Activated CD4-positive, alpha-beta memory T cell treated with anti-CD3 and anti-CD28 coated beads, Interleukin-2, amount 10 ng/mL, durations not matched to agents 7 days and 5 days (primary cell): Measurements from ENCODE around the gene VTI1A. TPM values are rescaled to one million over a fixed set of nuclear protein-coding genes. Genes with fewer than 3 reads are reported as not detected.
"Not testable (repeated sequence)": the region's sequence is repeated elsewhere in the genome, so short reads cannot be mapped to it uniquely, and the experiment has no call there.

Experiments used
- CTCF ChIA-PET: fragments of 350-600 bp; sonication (Branson Sonifier 250); formaldehyde crosslinking; loops from one replicate; lab custom pipeline; 2021; ENCODE audit warnings: antibody characterized with exemption, inconsistent platforms; lab: Charles Lee
- POLR2A ChIA-PET: fragments of 350-600 bp; sonication (Branson Sonifier 250); formaldehyde crosslinking; loops from one replicate; lab custom pipeline; 2021; ENCODE audit warnings: antibody characterized with exemption; lab: Charles Lee
- DNase-seq: peaks from one replicate; pipeline ENCODE4 v3.0.0-alpha.2; 2020
- H3K27ac Mint-ChIP-seq: one replicate; pipeline ENCODE4 v1.8.0; 2021; ENCODE audit warnings: mild to moderate bottlenecking, mixed read lengths
- H3K27me3 Mint-ChIP-seq: one replicate; pipeline ENCODE4 v1.8.0; 2021; ENCODE audit warnings: mixed read lengths
- H3K36me3 Mint-ChIP-seq: one replicate; pipeline ENCODE4 v1.8.0; 2021; ENCODE audit warnings: low read depth, mixed read lengths
- H3K4me1 Mint-ChIP-seq: one replicate; pipeline ENCODE4 v1.8.0; 2021; ENCODE audit warnings: mixed read lengths
- H3K4me3 Mint-ChIP-seq: one replicate; pipeline ENCODE4 v1.8.0; 2021; ENCODE audit warnings: mild to moderate bottlenecking, mixed read lengths
- H3K9me3 Mint-ChIP-seq: one replicate; pipeline ENCODE4 v1.8.0; 2021; ENCODE audit warnings: mixed read lengths
- total RNA-seq, 2 experiments: library from RNA; stranded (reverse); gene quantifications; one replicate each; pipeline ENCODE4 v1.2.3, GENCODE V29; 2021

Gene VTI1A
- total RNA-seq, 2 experiments from 2014 or later: 32.9 to 37.3 TPM

DNA sequence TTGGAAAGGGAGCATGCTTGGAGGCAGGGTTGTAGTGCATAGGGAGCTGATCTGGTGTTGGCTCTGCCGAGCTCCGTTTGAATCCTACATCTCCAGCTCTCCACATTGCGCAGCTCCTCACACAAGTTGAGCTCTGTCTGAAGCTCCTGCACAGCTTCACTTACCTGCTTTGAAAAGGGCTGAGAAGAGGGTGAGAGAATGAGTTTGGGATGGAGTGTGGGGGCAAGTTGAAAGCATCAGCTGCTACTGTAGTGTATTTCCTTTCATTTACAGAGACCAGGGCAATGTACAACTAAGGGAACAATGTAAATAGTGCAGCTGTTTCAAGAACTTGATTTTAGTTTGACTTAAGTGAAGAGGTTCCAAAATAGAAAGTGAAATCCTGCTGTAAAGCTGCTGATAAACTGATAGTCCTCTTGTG lies 88.5 kb downstream of the VTI1A start:
- DNase-seq: no peak
- POLR2A ChIA-PET: interaction anchor here (1.1 to 1.4 kb wide), 2 partner anchors 9 to 88 kb away, joined by 3 to 5 read pairs; partner anchors contain the start of genes VTI1A and ZDHHC6
- CTCF ChIA-PET: no interaction called here
- H3K27me3 Mint-ChIP-seq: peaks cover 6% of the 10 kb centered on the region
- peaks cover 37% of the 10 kb centered on the region for H3K36me3 Mint-ChIP-seq
- H3K9me3 Mint-ChIP-seq: peaks cover 5% of the 10 kb centered on the region
- no peak overlapping the region for H3K27ac Mint-ChIP-seq
- peaks cover 36% of the 10 kb centered on the region for H3K4me1 Mint-ChIP-seq
- H3K4me3 Mint-ChIP-seq: no peak overlapping the region

DNA sequence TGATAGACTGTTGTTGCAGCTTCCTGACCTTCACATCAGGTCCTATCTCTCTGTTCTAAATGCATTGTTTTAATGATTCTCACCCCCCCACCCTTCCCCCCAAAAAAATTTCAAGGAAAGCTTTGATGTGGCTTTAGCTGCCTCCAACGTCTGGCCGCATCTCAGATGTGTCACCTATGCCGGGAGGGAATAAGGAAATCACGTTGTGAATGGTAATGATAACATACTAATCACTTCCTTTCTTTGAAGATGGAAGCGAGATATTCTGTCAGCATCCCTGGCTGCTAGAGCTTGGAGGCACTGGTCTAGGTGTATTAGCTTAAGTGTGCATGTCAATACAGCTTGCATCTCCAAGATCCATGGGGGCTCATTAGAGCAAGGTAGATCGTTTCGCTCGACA lies 89.6 kb downstream of the VTI1A start:
- POLR2A ChIA-PET: interaction anchor here (1.1 kb wide), 1 partner anchor 10 kb away, joined by 5 read pairs; no protein-coding TSS in a partner anchor
- no peak overlapping the region for H3K27ac Mint-ChIP-seq

DNA sequence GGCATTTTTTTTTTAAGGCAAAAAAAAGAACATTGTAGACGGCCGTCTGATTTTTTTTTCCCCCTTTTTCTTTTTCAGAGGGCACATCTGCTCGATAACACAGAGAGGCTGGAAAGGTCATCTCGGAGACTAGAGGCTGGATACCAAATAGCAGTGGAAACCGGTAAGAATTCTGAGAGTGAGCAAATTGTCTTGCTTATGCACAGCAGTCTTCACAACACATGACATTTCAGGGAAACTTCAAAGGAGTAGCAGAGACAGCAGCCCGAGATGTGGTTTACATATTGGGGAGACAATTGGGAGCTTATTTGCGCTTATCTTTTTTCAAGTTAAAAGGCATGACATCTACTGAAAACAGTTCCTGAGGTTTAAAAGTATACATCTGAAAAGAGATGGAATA lies 91.2 kb downstream of the VTI1A start:
- Mint-ChIP-seq H3K4me3 (no peak overlapping the region), H3K36me3 (peaks cover 36% of the 10 kb centered on the region), H3K9me3 (peaks cover 2% of the 10 kb centered on the region), H3K4me1 (peaks cover 13% of the 10 kb centered on the region), H3K27me3 (peaks cover 4% of the 10 kb centered on the region), H3K27ac (no peak overlapping the region)
- no peak for DNase-seq
- ChIA-PET POLR2A (no interaction called here), CTCF (no interaction called here)

More for the DNA sequence above, 89.6 kb downstream of the VTI1A start:
- Mint-ChIP-seq H3K36me3 (peaks cover 30% of the 10 kb centered on the region), H3K27me3 (peaks cover 6% of the 10 kb centered on the region), H3K4me3 (no peak overlapping the region), H3K4me1 (peaks cover 25% of the 10 kb centered on the region), H3K9me3 (no peaks in the 10 kb centered on the region)
- CTCF ChIA-PET: no interaction called here
- no peak for DNase-seq

DNA sequence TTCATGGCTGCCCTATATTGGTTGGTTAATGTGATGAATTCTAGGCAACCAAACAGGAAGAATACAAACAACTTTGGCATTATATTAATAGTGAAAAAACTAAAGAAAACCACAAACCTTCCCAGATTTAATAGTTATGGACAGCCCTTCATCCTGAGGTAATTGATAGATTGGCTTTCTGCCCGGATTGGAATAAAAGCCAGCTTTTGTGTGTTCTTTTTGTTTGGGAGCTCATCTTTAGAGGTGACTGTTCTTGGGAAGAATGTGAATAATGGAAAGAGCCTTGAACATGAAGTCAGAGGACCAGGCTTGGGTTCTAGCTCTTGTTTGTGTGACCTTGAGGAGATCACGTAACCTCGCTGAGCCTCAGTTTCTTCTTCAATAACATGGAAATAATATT lies 92.3 kb downstream of the VTI1A start:
- no peaks in the 10 kb centered on the region for H3K27me3 Mint-ChIP-seq
- no peak for DNase-seq
- ChIA-PET POLR2A (no interaction called here), CTCF (no interaction called here)
- H3K9me3 Mint-ChIP-seq: peaks cover 8% of the 10 kb centered on the region
- H3K27ac Mint-ChIP-seq: no peak overlapping the region
- H3K36me3 Mint-ChIP-seq: peaks cover 37% of the 10 kb centered on the region
- H3K4me1 Mint-ChIP-seq: peaks cover 8% of the 10 kb centered on the region
- H3K4me3 Mint-ChIP-seq: no peak overlapping the region

DNA sequence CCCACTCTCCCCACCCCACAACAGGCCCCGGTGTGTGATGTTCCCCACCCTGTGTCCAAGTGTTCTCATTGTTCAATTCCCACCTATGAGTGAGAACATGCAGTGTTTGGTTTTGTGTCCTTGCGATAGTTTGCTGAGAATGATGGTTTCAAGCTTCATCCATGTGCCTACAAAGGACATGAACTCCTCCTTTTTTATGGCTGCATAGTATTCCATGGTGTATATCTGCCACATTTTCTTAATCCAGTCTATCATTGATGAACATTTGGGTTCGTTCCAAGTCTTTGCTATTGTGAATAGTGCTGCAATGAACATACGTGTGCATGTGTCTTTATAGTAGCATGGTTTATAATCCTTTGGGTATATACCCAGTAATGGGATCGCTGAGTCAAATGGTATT lies 95.8 kb downstream of the VTI1A start:
- H3K27me3 Mint-ChIP-seq, H3K4me1 Mint-ChIP-seq, H3K4me3 Mint-ChIP-seq, H3K9me3 Mint-ChIP-seq, CTCF ChIA-PET, POLR2A ChIA-PET, H3K27ac Mint-ChIP-seq, DNase-seq: not testable (repeated sequence)
- H3K36me3 Mint-ChIP-seq: peaks cover 41% of the 10 kb centered on the region

DNA sequence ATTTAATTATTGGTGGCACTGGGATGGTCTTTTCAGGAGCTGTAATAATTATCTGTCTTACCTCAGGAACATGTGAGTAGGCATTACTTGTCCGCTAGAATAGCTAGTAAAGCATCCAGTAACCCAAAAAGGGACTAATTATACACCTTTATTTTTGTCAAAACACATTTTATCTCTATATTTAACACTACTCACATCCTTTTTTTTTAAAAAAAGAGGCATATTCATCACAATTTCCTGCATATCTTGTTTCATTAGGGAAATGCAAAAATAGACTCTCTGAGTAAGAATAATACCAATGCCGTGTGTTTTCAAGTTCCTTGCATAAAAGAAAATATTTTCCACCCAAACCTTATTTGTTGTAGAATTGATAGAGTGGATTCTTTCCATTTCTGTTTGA lies 99.5 kb downstream of the VTI1A start:
- no peak overlapping the region for H3K4me3 Mint-ChIP-seq
- no peaks in the 10 kb centered on the region for H3K4me1 Mint-ChIP-seq
- peaks cover 24% of the 10 kb centered on the region for H3K36me3 Mint-ChIP-seq
- DNase-seq: no peak
- ChIA-PET POLR2A (no interaction called here), CTCF (no interaction called here)
- peaks cover 8% of the 10 kb centered on the region for H3K9me3 Mint-ChIP-seq
- H3K27ac Mint-ChIP-seq: no peak overlapping the region
- no peaks in the 10 kb centered on the region for H3K27me3 Mint-ChIP-seq

DNA sequence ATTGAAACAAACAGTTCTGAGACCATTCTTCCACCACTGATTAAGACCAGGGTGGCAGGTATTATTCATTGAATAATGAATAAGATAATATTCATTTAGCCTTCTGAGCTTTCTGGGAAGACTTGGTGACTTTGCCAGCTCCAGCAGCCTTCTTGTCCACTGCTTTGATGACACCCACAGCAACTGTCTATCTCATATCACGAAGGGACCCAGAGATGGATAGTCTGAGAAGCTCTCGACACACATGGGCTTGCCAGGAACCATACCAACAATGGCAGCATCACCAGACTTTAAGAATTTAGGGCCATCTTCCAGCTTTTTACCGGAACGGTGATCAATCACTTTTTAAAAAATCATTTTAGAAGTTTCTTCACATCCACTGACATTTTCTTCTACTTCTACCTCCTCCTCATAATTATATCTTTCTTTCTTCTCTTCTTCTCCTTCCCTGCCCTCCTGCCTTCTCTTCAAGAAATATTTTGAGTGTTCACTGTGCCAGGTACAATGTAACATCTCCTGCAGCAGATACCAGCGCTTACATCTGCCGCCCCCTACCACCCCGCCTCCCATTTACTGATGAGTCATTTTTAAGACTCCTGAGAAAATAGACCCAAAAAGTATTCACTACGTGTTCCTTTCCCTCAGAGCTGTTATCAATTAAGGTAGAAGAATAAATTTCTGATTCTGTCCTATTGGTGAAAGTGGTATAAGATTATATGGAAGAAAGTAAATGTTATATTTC lies 101.7 kb downstream of the VTI1A start:
- Mint-ChIP-seq H3K27ac (no peak overlapping the region), H3K9me3 (peaks cover 3% of the 10 kb centered on the region), H3K4me1 (no peaks in the 10 kb centered on the region), H3K27me3 (no peaks in the 10 kb centered on the region), H3K36me3 (peaks cover 11% of the 10 kb centered on the region), H3K4me3 (no peak overlapping the region)
- CTCF ChIA-PET: no interaction called here
- no peak for DNase-seq
- POLR2A ChIA-PET: no interaction called here

DNA sequence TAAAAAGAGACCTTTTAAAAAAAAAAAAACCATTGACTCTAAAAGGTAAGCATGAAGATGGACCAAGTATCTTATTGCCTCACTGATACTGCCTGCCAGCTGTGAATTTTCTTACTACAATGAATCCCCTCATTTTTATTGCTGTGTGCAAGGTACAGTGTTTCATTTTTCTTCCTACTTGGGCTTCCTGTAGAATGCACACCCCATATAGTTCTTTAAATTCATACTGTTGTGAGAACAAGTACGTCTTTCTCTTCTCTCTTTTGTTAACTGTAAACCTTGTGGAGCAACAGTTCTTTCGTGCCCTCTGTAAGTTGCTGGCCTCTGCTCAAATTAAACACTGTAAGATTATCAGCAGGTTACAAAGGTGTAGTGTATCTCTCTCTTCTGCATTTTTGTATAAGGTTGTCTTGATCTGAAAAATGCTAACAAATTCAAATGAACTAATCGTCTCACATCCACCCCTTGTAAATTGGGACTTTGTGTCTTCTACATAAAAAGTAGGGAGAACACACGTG lies 105.6 kb downstream of the VTI1A start:
- Mint-ChIP-seq H3K4me1 (no peaks in the 10 kb centered on the region), H3K27ac (no peak overlapping the region), H3K36me3 (peaks cover 4% of the 10 kb centered on the region), H3K4me3 (no peak overlapping the region), H3K27me3 (no peaks in the 10 kb centered on the region), H3K9me3 (no peaks in the 10 kb centered on the region)
- POLR2A ChIA-PET: no interaction called here
- CTCF ChIA-PET: no interaction called here
- no peak for DNase-seq

DNA sequence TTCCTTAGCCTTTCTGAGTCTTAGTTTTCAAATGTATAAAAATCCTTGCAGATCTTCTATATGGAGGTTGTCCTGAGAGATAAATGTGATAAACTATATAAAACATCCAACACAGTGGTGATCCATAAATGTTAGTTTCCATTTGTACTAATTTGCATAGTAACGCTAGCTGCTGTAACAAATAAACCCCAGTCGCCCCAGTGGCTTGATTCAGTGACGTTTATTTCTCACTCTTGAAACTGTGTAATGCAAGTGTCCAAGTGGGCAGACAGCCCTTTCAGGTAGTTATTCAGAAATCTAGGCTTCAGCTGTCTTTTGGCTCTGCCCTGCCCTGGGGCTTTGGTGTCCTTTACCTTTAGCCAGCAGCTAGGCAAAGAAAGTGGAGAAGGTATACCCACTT lies 106.3 kb downstream of the VTI1A start:
- H3K4me3 Mint-ChIP-seq: no peak overlapping the region
- no peaks in the 10 kb centered on the region for H3K4me1 Mint-ChIP-seq
- no peak overlapping the region for H3K27ac Mint-ChIP-seq
- DNase-seq: no peak
- H3K9me3 Mint-ChIP-seq: no peaks in the 10 kb centered on the region
- ChIA-PET POLR2A (no interaction called here), CTCF (no interaction called here)
- H3K36me3 Mint-ChIP-seq: peaks cover 4% of the 10 kb centered on the region
- H3K27me3 Mint-ChIP-seq: no peaks in the 10 kb centered on the region

DNA sequence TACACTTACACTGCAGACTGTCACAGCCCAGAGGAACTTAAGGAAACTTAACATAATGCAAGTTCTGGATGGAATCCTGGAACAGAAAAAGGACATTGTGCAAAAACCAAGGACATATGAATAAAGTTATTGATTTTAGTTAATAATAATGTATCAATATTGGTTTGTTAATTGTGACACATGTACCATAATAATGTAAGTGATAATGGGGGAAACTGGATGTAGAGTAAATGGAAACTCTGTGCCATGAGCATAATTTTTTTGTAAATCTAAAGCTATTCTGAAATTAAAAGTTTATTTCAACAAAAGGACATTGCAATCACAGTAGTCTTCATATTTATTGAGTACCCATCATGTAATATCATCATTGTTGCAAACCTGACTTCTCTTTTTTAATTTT lies 107.2 kb downstream of the VTI1A start:
- no peak overlapping the region for H3K4me3 Mint-ChIP-seq
- CTCF ChIA-PET: no interaction called here
- POLR2A ChIA-PET: no interaction called here
- no peak overlapping the region for H3K27ac Mint-ChIP-seq
- no peaks in the 10 kb centered on the region for H3K36me3 Mint-ChIP-seq
- H3K27me3 Mint-ChIP-seq: no peaks in the 10 kb centered on the region
- H3K9me3 Mint-ChIP-seq: no peaks in the 10 kb centered on the region
- H3K4me1 Mint-ChIP-seq: no peaks in the 10 kb centered on the region
- DNase-seq: no peak

DNA sequence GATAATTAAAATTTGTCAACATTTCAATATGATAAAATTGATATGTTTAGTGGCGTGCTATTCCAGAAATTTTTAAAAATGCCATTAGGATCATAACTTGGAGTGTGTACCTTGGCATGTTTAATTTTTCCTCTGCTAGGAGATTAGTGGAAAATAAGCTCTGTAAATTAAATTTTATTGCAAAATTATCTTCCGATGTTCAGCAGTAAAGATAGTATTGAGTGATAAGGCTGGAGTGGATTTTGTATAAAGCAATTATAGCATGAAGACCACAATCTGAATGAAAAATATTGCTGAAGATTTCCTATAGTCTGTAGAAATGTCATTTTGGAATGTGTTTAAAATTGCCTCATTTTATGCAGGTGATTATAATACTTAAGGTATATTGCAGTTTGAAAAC lies 110.2 kb downstream of the VTI1A start:
- ChIA-PET POLR2A (no interaction called here), CTCF (interaction anchor here (1.0 to 1.8 kb wide), 2 partner anchors 8 to 248 kb away, joined by 3 read pairs; no protein-coding TSS in a partner anchor)
- H3K27ac Mint-ChIP-seq: no peak overlapping the region
- no peak overlapping the region for H3K4me3 Mint-ChIP-seq
- no peak for DNase-seq
- no peaks in the 10 kb centered on the region for H3K27me3 Mint-ChIP-seq
- no peaks in the 10 kb centered on the region for H3K36me3 Mint-ChIP-seq
- H3K9me3 Mint-ChIP-seq: no peaks in the 10 kb centered on the region
- no peaks in the 10 kb centered on the region for H3K4me1 Mint-ChIP-seq

DNA sequence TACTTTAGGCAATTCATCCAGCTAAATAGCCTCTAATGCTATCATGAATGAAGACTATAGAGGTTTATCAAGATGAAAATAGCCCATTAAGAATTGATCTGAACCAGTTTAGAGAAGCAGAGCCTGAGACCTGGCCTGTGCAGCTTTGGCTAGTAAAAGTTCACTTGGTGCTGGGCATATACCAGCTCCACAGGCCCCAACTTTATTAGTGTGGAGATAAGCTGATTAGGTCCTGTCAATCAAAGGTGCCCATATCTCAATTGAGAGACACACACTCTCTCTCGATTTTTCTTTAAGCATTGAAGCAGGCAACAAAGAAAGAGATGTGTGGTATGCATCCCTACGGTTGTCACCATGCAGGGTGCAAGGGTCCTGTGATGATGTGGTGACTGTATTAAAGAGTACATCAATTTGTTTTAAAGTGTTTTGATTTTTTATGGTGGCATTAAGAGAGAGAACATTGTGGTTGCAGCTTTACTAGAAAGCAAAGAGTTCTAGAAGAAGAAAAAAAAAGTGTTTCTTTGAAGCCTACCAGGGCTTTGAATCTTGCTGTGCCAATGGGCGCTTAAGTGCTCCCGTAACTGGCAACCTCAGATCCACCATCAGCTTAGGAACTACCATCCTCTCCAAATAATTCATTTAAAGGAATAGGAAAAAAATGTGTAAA lies 111.6 kb downstream of the VTI1A start:
- H3K27me3 Mint-ChIP-seq: no peaks in the 10 kb centered on the region
- no peak overlapping the region for H3K4me3 Mint-ChIP-seq
- no peak for DNase-seq
- POLR2A ChIA-PET: no interaction called here
- H3K9me3 Mint-ChIP-seq: no peaks in the 10 kb centered on the region
- H3K36me3 Mint-ChIP-seq: no peaks in the 10 kb centered on the region
- no peak overlapping the region for H3K27ac Mint-ChIP-seq
- H3K4me1 Mint-ChIP-seq: no peaks in the 10 kb centered on the region
- CTCF ChIA-PET: no interaction called here

DNA sequence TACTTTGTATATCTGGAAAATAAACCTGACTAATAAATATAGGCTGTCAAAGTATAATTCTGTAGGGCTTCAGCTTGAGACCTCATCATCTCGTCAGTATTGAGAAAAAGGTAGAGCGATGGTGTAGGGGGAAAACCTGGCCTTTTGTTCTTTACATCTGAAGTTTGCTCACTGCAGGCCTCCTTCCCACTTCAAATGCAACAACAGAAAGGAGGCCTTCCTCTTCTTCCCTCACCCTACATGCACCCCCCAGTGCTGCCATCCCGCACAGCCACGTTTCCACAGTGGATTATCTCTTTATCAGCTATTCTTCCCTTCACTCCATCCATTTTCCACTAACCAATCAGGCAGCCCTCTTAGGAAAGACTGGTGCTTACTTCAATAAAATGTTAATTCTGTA lies 112.3 kb downstream of the VTI1A start:
- Mint-ChIP-seq H3K27me3 (no peaks in the 10 kb centered on the region), H3K4me1 (no peaks in the 10 kb centered on the region)
- POLR2A ChIA-PET: no interaction called here

More for the DNA sequence above, 112.3 kb downstream of the VTI1A start:
- H3K36me3 Mint-ChIP-seq: no peaks in the 10 kb centered on the region
- no peak overlapping the region for H3K4me3 Mint-ChIP-seq
- H3K9me3 Mint-ChIP-seq: no peaks in the 10 kb centered on the region
- H3K27ac Mint-ChIP-seq: no peak overlapping the region
- no peak for DNase-seq
- CTCF ChIA-PET: no interaction called here
